H9 (cell line): ENCODE measurements around the gene GALNT9. TPM values are rescaled to one million over a fixed set of nuclear protein-coding genes. Genes with fewer than 3 reads are reported as not detected.

Source experiments
- DNase-seq: peaks from one replicate; pipeline ENCODE4 v3.0.0-alpha.2; 2017
- H2AFZ ChIP-seq: one replicate; pipeline ENCODE4 v1.6.1; 2013; ENCODE audit warnings: mild to moderate bottlenecking, low read length, control low read depth, moderate library complexity
- H2AK5ac ChIP-seq: 2 replicates; pipeline ENCODE4 v1.6.1; 2013; ENCODE audit warnings: low read length, control low read depth, mixed read lengths; ENCODE audit not compliant: insufficient read length
- H2BK120ac ChIP-seq: one replicate; pipeline ENCODE4 v1.6.1; 2013; ENCODE audit warnings: low read depth, mild to moderate bottlenecking, low read length, control low read depth, inconsistent platforms; ENCODE audit not compliant: poor library complexity, severe bottlenecking
- H2BK12ac ChIP-seq: 2 replicates; pipeline ENCODE4 v1.6.1; 2013; ENCODE audit warnings: low read length, control low read depth, mixed read lengths, low read depth; ENCODE audit not compliant: insufficient read length
- H2BK15ac ChIP-seq: 2 replicates; pipeline ENCODE4 v1.6.1; 2013; ENCODE audit warnings: low read depth, low read length, control low read depth
- H2BK20ac ChIP-seq: one replicate; pipeline ENCODE4 v1.6.1; 2013; ENCODE audit warnings: low read depth, mild to moderate bottlenecking, low read length, control low read depth, inconsistent platforms; ENCODE audit not compliant: poor library complexity, severe bottlenecking
- H2BK5ac ChIP-seq: 2 replicates; pipeline ENCODE4 v1.6.1; 2013; ENCODE audit warnings: low read length, control low read depth, mixed read lengths; ENCODE audit not compliant: insufficient read length
- H3K14ac ChIP-seq: 2 replicates; pipeline ENCODE4 v1.6.1; 2013; ENCODE audit warnings: low read length, control low read depth; ENCODE audit not compliant: insufficient read depth
- H3K18ac ChIP-seq: 2 replicates; pipeline ENCODE4 v1.6.1; 2013; ENCODE audit warnings: low read depth, mild to moderate bottlenecking, mixed read lengths, low read length, control low read depth; ENCODE audit not compliant: insufficient read length
- H3K23ac ChIP-seq: 2 replicates; pipeline ENCODE4 v1.6.1; 2013; ENCODE audit warnings: low read length, control low read depth, mixed read lengths, low read depth; ENCODE audit not compliant: insufficient read length
- H3K23me2 ChIP-seq: 2 replicates; pipeline ENCODE4 v1.6.1; 2013; ENCODE audit warnings: low read depth, mild to moderate bottlenecking, mixed read lengths, low read length, control low read depth; ENCODE audit not compliant: insufficient read length, poor library complexity, severe bottlenecking
- H3K27ac ChIP-seq: 2 replicates; pipeline ENCODE4 v1.5.1; 2013; ENCODE audit warnings: low read length, control low read depth, mixed read lengths, low read depth; ENCODE audit not compliant: insufficient read length
- H3K27me3 ChIP-seq: 2 replicates; pipeline ENCODE4 v1.6.1; 2013; ENCODE audit warnings: low read length, control low read depth, inconsistent platforms; ENCODE audit not compliant: insufficient read depth
- H3K4ac ChIP-seq: 2 replicates; pipeline ENCODE4 v1.6.1; 2013; ENCODE audit warnings: low read depth, mild to moderate bottlenecking, control low read depth, inconsistent platforms, low read length, moderate library complexity
- H3K4me1 ChIP-seq: 2 replicates; pipeline ENCODE4 v1.6.1; 2013; ENCODE audit warnings: low read length, control low read depth, inconsistent platforms; ENCODE audit not compliant: insufficient read depth
- H3K4me2 ChIP-seq: 2 replicates; pipeline ENCODE4 v1.6.1; 2013; ENCODE audit warnings: low read length, control low read depth, mixed read lengths; ENCODE audit not compliant: insufficient read length, insufficient read depth
- H3K56ac ChIP-seq: 2 replicates; pipeline ENCODE4 v1.6.1; 2013; ENCODE audit warnings: low read depth, mild to moderate bottlenecking, mixed read lengths, low read length, control low read depth; ENCODE audit not compliant: insufficient read length
- H3K79me1 ChIP-seq: 2 replicates; pipeline ENCODE4 v1.6.1; 2013; ENCODE audit warnings: low read depth, mild to moderate bottlenecking, moderate library complexity, low read length, control low read depth, inconsistent platforms; ENCODE audit not compliant: insufficient read depth, poor library complexity, severe bottlenecking
- H3K79me2 ChIP-seq: 2 replicates; pipeline ENCODE4 v1.6.1; 2013; ENCODE audit warnings: low read length, control low read depth, inconsistent platforms; ENCODE audit not compliant: insufficient read depth
- H3K9ac ChIP-seq: 2 replicates; pipeline ENCODE4 v1.6.1; 2013; ENCODE audit warnings: low read length, control low read depth, mixed read lengths; ENCODE audit not compliant: insufficient read length; ENCODE audit errors: extremely low read depth
- H3K9me3 ChIP-seq: one replicate; pipeline ENCODE4 v1.6.1; 2013; ENCODE audit warnings: low read depth, low read length, inconsistent platforms; ENCODE audit not compliant: control insufficient read depth
- H3T11ph ChIP-seq: one replicate; pipeline ENCODE4 v1.6.1; 2013; ENCODE audit warnings: mild to moderate bottlenecking, low read length, control low read depth, inconsistent platforms
- H4K20me1 ChIP-seq: one replicate; pipeline ENCODE4 v1.6.1; 2013; ENCODE audit not compliant: control insufficient read depth, insufficient read length, insufficient read depth
- H4K5ac ChIP-seq: 2 replicates; pipeline ENCODE4 v1.6.1; 2013; ENCODE audit warnings: low read depth, mild to moderate bottlenecking, mixed read lengths, low read length, control low read depth; ENCODE audit not compliant: insufficient read length
- H4K8ac ChIP-seq: replicated peaks from 2 replicates; pipeline ENCODE4 v1.6.1; 2013; ENCODE audit warnings: low read length, control low read depth, mixed read lengths, low read depth; ENCODE audit not compliant: insufficient read length
- H4K91ac ChIP-seq: 2 replicates; pipeline ENCODE4 v1.6.1; 2013; ENCODE audit warnings: low read depth, mild to moderate bottlenecking, moderate library complexity, mixed read lengths, low read length, control low read depth; ENCODE audit not compliant: insufficient read length
- H3K27ac Mint-ChIP-seq, 3 experiments: 2 replicates in 2 of 3; 3 replicates in 1 of 3; pipeline ENCODE4 v1.8.0; 2020 to 2021; ENCODE audit warnings: mixed read lengths in 3 of 3, mild to moderate bottlenecking in 1 of 3, moderate library complexity in 1 of 3
- H3K27me3 Mint-ChIP-seq: 2 replicates; pipeline ENCODE4 v1.8.0; 2021; ENCODE audit warnings: low read depth, mild to moderate bottlenecking, moderate library complexity, mixed read lengths
- H3K36me3 Mint-ChIP-seq, 3 experiments: 2 replicates in 2 of 3; 3 replicates in 1 of 3; pipeline ENCODE4 v1.8.0; 2020 to 2021; ENCODE audit warnings: low read depth in 3 of 3, mixed read lengths in 3 of 3; ENCODE audit not compliant: insufficient read depth in 1 of 3
- H3K4me1 Mint-ChIP-seq, 2 experiments: 2 replicates each; pipeline ENCODE4 v1.8.0; 2020; ENCODE audit warnings: mixed read lengths in 2 of 2
- H3K4me3 Mint-ChIP-seq, 2 experiments: 2 replicates in 1 of 2; 3 replicates in 1 of 2; pipeline ENCODE4 v1.8.0; 2020 to 2021; ENCODE audit warnings: mild to moderate bottlenecking in 2 of 2, mixed read lengths in 2 of 2, moderate library complexity in 1 of 2
- H3K9me3 Mint-ChIP-seq, 2 experiments: 2 replicates in 1 of 2; 3 replicates in 1 of 2; pipeline ENCODE4 v1.8.0; 2020; ENCODE audit warnings: mild to moderate bottlenecking in 2 of 2, mixed read lengths in 2 of 2, moderate library complexity in 1 of 2
- WGBS: extraction: QIAGEN DNeasy Blood & Tissue Kit; methylation state at CpG from one replicate; pipeline ENCODE4 v1.1.7; 2013; ENCODE audit warnings: missing lambda C conversion rate, low lambda C conversion rate, mixed read lengths; ENCODE audit not compliant: insufficient read length; ENCODE audit errors: extremely low coverage; 5-methylcytosine and 5-hydroxymethylcytosine counted together
- total RNA-seq: library from RNA; stranded (reverse); gene quantifications from 2 replicates; pipeline ENCODE4 v1.2.1, GENCODE V29; 2021
- TF ChIP-seq, protein P1 (sequence below): fragments of 200-600 bp; sonication (generic); conservative IDR thresholded peaks from 3 replicates; pipeline ENCODE4 v1.8.0; 2021; ENCODE audit warnings: antibody characterized with exemption, mild to moderate bottlenecking

The GALNT9 gene
- total RNA-seq, 1 experiment from 2014 or later: 0.35 TPM

DNA sequence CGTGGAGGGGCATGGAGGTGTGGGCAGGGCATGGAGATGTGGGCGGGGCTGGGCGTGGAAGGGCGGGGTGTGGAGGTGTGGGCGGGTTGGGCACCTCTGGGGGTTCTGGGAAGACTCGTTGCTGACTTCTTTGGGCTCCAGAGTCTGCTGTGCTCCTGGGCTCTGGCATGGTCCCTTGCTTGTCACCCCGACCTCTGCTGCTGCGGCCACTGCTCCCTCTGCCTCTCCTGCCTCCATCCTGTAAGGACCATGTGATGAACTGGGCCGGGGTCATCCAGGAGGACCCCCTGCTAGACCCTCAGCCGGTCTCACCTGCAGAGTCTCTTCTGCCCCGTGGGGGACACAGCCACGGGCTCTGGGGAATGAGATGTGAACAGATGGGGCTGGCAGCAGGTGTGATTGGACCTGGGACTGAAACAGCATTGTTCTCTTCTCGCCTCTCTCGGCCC, 169.8 kb downstream of the GALNT9 start:
- DNase-seq: no peak

More for the DNA sequence above, 169.8 kb downstream of the GALNT9 start:
- Histone ChIP-seq H3K4ac (no peak overlapping the region), H3K4me1 (no peaks in the 10 kb centered on the region), H3K56ac (no peak overlapping the region), H3K23ac (no peak overlapping the region), H4K8ac (no peak overlapping the region), H2BK15ac (no peak overlapping the region), H2BK12ac (no peak overlapping the region), H3K23me2 (no peaks in the 10 kb centered on the region), H3K14ac (no peak overlapping the region), H2BK120ac (no peak overlapping the region), H2BK5ac (no peak overlapping the region), H3K9ac (no peak overlapping the region), H2AFZ (no peak overlapping the region), H2BK20ac (no peak overlapping the region), H3T11ph (no peak overlapping the region), H3K27ac (no peak overlapping the region), H3K79me1 (no peaks in the 10 kb centered on the region), H3K27me3 (no peaks in the 10 kb centered on the region; the same call in 1 of the 2 replicates), H4K91ac (no peak overlapping the region), H2AK5ac (no peak overlapping the region), H4K20me1 (no peaks in the 10 kb centered on the region), H3K79me2 (no peaks in the 10 kb centered on the region), H3K9me3 (peaks cover 18% of the 10 kb centered on the region), H3K18ac (no peak overlapping the region), H3K4me2 (no peak overlapping the region), H4K5ac (no peak overlapping the region)
- Mint-ChIP-seq H3K9me3 (no peaks in the 10 kb centered on the region; a peak in 1 of 5 replicates), H3K36me3 (no peaks in the 10 kb centered on the region), H3K27ac (no peak overlapping the region), H3K4me3 (no peak overlapping the region), H3K4me1 (0 out of 4 replicates have a peak, but pooled peaks cover 0 to 2% of the 10 kb centered on the region in 2 experiments), H3K27me3 (peaks cover 36% of the 10 kb centered on the region)
- WGBS: no CpG with 5 or more reads among the region's 14 CpGs
- TF ChIP-seq, protein P1, sequence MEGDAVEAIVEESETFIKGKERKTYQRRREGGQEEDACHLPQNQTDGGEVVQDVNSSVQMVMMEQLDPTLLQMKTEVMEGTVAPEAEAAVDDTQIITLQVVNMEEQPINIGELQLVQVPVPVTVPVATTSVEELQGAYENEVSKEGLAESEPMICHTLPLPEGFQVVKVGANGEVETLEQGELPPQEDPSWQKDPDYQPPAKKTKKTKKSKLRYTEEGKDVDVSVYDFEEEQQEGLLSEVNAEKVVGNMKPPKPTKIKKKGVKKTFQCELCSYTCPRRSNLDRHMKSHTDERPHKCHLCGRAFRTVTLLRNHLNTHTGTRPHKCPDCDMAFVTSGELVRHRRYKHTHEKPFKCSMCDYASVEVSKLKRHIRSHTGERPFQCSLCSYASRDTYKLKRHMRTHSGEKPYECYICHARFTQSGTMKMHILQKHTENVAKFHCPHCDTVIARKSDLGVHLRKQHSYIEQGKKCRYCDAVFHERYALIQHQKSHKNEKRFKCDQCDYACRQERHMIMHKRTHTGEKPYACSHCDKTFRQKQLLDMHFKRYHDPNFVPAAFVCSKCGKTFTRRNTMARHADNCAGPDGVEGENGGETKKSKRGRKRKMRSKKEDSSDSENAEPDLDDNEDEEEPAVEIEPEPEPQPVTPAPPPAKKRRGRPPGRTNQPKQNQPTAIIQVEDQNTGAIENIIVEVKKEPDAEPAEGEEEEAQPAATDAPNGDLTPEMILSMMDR: no peak
